HG02885 (cell line): ENCODE results near the gene GPRC5C.

Experiments used
- ATAC-seq: cut with Tn5 transposase; IDR thresholded peaks from one replicate; pipeline ENCODE4 v1.9.1; 2021; ENCODE audit warnings: mild to moderate bottlenecking; ENCODE audit not compliant: unreplicated experiment, poor library complexity

Gene GPRC5C

GRCh38 chr17:74449773-74450172 lies 17.9 kb downstream of the GPRC5C start:
- ATAC-seq = no peak

GRCh38 chr17:74450231-74450630 lies 18.3 kb downstream of the GPRC5C start:
- ATAC-seq = no peak

- no peak for ATAC-seq
These were observed 19.1 kb downstream of the GPRC5C start for GRCh38 chr17:74450925-74451403.

GRCh38 chr17:74451557-74451956 lies 19.7 kb downstream of the GPRC5C start:
- no peak for ATAC-seq

- ATAC-seq = no peak
These were observed 20.3 kb downstream of the GPRC5C start for GRCh38 chr17:74452033-74452840.

GRCh38 chr17:74452841-74453661 lies 21.2 kb downstream of the GPRC5C start:
- ATAC-seq = no peak

- peak; percentile 26 for ATAC-seq
These were observed 21.8 kb downstream of the GPRC5C start for GRCh38 chr17:74453665-74454196.

GRCh38 chr17:74454197-74455024 lies 22.5 kb downstream of the GPRC5C start:
- peak; percentile 88 for ATAC-seq

GRCh38 chr17:74455025-74455545 lies 23.2 kb downstream of the GPRC5C start:
- ATAC-seq = no peak

- ATAC-seq = no peak
These were observed 23.9 kb downstream of the GPRC5C start for GRCh38 chr17:74455821-74456220.

GRCh38 chr17:74457146-74457819 lies 25.4 kb downstream of the GPRC5C start:
- ATAC-seq = no peak

GRCh38 chr17:74457820-74458166 lies 25.9 kb downstream of the GPRC5C start:
- no peak for ATAC-seq

GRCh38 chr17:74458835-74459234 lies 26.9 kb downstream of the GPRC5C start:
- no peak for ATAC-seq

- no peak for ATAC-seq
These were observed 27.7 kb downstream of the GPRC5C start for GRCh38 chr17:74459622-74460021.

GRCh38 chr17:74460241-74460640 lies 28.4 kb downstream of the GPRC5C start:
- ATAC-seq = no peak

GRCh38 chr17:74460996-74461395 lies 29.1 kb downstream of the GPRC5C start:
- no peak for ATAC-seq

GRCh38 chr17:74461611-74462010 lies 29.7 kb downstream of the GPRC5C start:
- no peak for ATAC-seq

- ATAC-seq = no peak
These were observed 33.0 kb downstream of the GPRC5C start for GRCh38 chr17:74464730-74465377.
